Endothelial cell of umbilical vein (primary cell): Measurements from ENCODE around the gene IL34.

Experiments
- CTCF ChIP-seq, 2 donors: IDR thresholded peaks; 1 replicate in 1 of 2; 2 replicates in 1 of 2; pipeline ENCODE4 v1.5.1; 2011; ENCODE audit warnings: low read length in 2 of 2, mild to moderate bottlenecking in 2 of 2, moderate library complexity in 2 of 2, control low read depth in 1 of 2, inconsistent platforms in 1 of 2, low read depth in 1 of 2; ENCODE audit not compliant: insufficient read depth in 1 of 2; ENCODE audit errors: extremely low read depth in 1 of 2
- EZH2 ChIP-seq: IDR thresholded peaks from 2 replicates; pipeline ENCODE4 v1.6.1; 2012; ENCODE audit warnings: borderline replicate concordance, low read depth, mild to moderate bottlenecking, moderate library complexity, low read length, inconsistent platforms; ENCODE audit not compliant: severe bottlenecking
- FOS ChIP-seq: IDR thresholded peaks from 2 replicates; pipeline ENCODE4 v1.6.1; 2011; ENCODE audit warnings: mild to moderate bottlenecking, low read length, moderate library complexity, borderline replicate concordance; ENCODE audit not compliant: insufficient read depth
- GATA2 ChIP-seq: IDR thresholded peaks from 2 replicates; pipeline ENCODE4 v1.7.0; 2011; ENCODE audit warnings: low read depth, mild to moderate bottlenecking, moderate library complexity, mixed read lengths, low read length; ENCODE audit not compliant: insufficient read length, insufficient read depth
- JUN ChIP-seq: IDR thresholded peaks from 2 replicates; pipeline ENCODE4 v1.6.1; 2011; ENCODE audit warnings: borderline replicate concordance, low read depth; ENCODE audit not compliant: insufficient read length, insufficient read depth
- MYC ChIP-seq: IDR thresholded peaks from one replicate; pipeline ENCODE4 v1.6.1; 2011; ENCODE audit warnings: mild to moderate bottlenecking, low read depth, low read length
- POLR2A ChIP-seq: IDR thresholded peaks from 2 replicates; pipeline ENCODE4 v1.6.1; 2012; ENCODE audit warnings: low read depth, mild to moderate bottlenecking, control low read depth, low read length
- POLR2AphosphoS5 ChIP-seq: IDR thresholded peaks from 2 replicates; pipeline ENCODE4 v1.6.1; 2012; ENCODE audit warnings: low read depth, mild to moderate bottlenecking, control low read depth, low read length, moderate library complexity; ENCODE audit not compliant: insufficient read depth
- TF ChIP-seq, protein P1 (sequence below): IDR thresholded peaks from 2 replicates; pipeline ENCODE4 v1.6.1; 2011; ENCODE audit not compliant: insufficient read depth, insufficient read length

DNA sequence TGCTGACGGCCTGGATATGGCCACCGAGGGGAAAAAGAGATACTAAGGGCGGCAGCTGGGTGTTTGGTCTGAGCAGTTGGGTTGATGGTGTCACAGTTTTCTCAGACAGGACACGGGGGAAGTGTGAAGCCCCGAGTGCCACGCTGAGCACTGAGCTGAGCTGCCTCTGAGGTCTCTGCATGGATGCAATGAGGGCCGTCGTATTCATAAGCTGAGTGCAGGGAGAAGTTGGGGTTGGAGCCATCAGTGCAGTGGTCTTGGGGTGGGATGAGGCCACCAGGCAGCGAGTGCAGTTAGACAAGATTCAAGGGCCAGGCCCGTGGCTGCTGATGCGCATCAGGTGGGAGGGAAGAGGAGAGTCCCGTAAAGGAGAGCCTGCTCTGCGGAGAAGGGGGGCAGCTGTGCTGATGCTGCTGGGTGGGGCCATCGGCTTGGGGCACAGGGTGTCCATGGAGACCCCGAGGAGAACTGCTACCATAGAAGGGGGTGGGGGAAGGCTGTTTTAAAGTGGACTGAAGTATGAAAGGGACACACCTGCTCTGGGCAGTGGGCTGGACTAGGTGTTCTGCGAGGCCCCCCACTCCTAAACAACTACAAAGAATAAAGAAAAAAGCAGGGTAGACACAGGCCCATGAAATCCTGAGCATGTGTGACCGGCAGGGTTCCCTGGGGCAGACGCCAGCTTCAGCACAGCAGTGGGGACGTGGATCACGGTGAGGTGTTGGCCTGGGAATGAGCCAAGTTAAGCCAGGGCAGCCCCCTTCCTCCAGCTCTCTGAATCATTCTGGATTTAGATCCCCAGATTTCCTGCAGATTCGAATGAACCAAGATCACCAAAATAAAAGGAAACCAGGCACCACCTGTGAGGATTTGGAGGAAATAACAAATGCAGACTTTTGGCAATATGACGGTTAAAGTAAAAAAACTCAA is 19.7 kb downstream of the IL34 start:
- TF ChIP-seq CTCF (IDR thresholded peaks at IDR 0.05; ENCODE audit: extremely low read depth in 1 of 2, insufficient read depth in 1 of 2, low read depth in 1 of 2, low read length in 2 of 2) (no peak), POLR2AphosphoS5 (no peak), GATA2 (no peak), EZH2 (no peak), POLR2A (no peak), JUN (no peak), FOS (no peak), MYC (no peak)
- TF ChIP-seq, protein P1, sequence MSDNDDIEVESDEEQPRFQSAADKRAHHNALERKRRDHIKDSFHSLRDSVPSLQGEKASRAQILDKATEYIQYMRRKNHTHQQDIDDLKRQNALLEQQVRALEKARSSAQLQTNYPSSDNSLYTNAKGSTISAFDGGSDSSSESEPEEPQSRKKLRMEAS: no peak
